PC-3 (cell line): ENCODE data around the gene FUT4. TPM values are rescaled to one million over a fixed set of nuclear protein-coding genes. Genes with fewer than 3 reads are reported as not detected.

Source experiments
- ATAC-seq: fragments of 200-7000 bp; cut with Tn5 transposase; 2 replicates; pipeline ENCODE4 v1.9.1; 2020; ENCODE audit warnings: mild to moderate bottlenecking, moderate library complexity
- BruUV-seq: library from RNA; stranded (reverse); fragments of 400-500 nt; replicated peaks from 2 replicates; lab custom pipeline; 2021; lab: Mats Ljungman, UMichigan
- CTCF ChIA-PET: fragments of 300-600 bp; sonication (Branson Sonifier 250); formaldehyde crosslinking; loops from one replicate; lab custom pipeline; 2022; ENCODE audit warnings: antibody characterized with exemption; lab: Charles Lee
- POLR2A ChIA-PET: fragments of 300-600 bp; sonication (Branson Sonifier 250); formaldehyde crosslinking; loops from one replicate; lab custom pipeline; 2022; ENCODE audit warnings: antibody characterized with exemption; ENCODE audit not compliant: unreplicated experiment; lab: Charles Lee
- DNase-seq: peaks from one replicate; pipeline ENCODE4 v3.0.0-alpha.2; 2015
- H2AFZ ChIP-seq: fragments of 300-600 bp; sonication (generic); 2 replicates; pipeline ENCODE4 v1.6.0; 2016; ENCODE audit warnings: antibody characterized with exemption, low read length
- H3F3A ChIP-seq: fragments of 300-600 bp; sonication (generic); one replicate; pipeline ENCODE4 v1.6.0; 2017; ENCODE audit warnings: antibody characterized with exemption, low read length, control low read depth, mild to moderate bottlenecking; ENCODE audit not compliant: unreplicated experiment
- H3K27ac ChIP-seq: fragments of 300-600 bp; sonication (generic); 2 replicates; pipeline ENCODE4 v1.5.1; 2016; ENCODE audit warnings: mild to moderate bottlenecking, low read length
- H3K27me3 ChIP-seq: fragments of 300-600 bp; sonication (generic); 2 replicates; pipeline ENCODE4 v1.6.1; 2016; ENCODE audit warnings: low read length, mixed read lengths
- H3K36me3 ChIP-seq: fragments of 300-600 bp; sonication (generic); 2 replicates; pipeline ENCODE4 v1.6.1; 2016; ENCODE audit warnings: low read depth, mixed run types, low read length, mixed read lengths
- H3K4me1 ChIP-seq: fragments of 300-600 bp; sonication (generic); 2 replicates; pipeline ENCODE4 v1.5.1; 2016; ENCODE audit warnings: low read length; ENCODE audit not compliant: insufficient read depth
- H3K4me2 ChIP-seq: fragments of 300-600 bp; sonication (generic); 2 replicates; pipeline ENCODE4 v1.6.0; 2016; ENCODE audit warnings: low read length
- H3K4me3 ChIP-seq: fragments of 300-600 bp; sonication (generic); 2 replicates; pipeline ENCODE4 v1.5.1; 2016; ENCODE audit warnings: mild to moderate bottlenecking, low read length, mixed read lengths
- H3K79me2 ChIP-seq: fragments of 300-600 bp; sonication (generic); 2 replicates; pipeline ENCODE4 v1.6.1; 2017; ENCODE audit warnings: low read length, mixed read lengths
- H3K9ac ChIP-seq: fragments of 300-600 bp; sonication (generic); 2 replicates; pipeline ENCODE4 v1.6.0; 2016; ENCODE audit warnings: mild to moderate bottlenecking, low read length
- H3K9me2 ChIP-seq: fragments of 300-600 bp; sonication (generic); replicated peaks from 2 replicates; pipeline ENCODE4 v1.6.1; 2016; ENCODE audit warnings: mixed run types, low read length, mixed read lengths
- H3K9me3 ChIP-seq: fragments of 300-600 bp; sonication (generic); 2 replicates; pipeline ENCODE4 v1.6.1; 2016; ENCODE audit warnings: low read length, mixed read lengths
- H4K20me1 ChIP-seq: fragments of 300-600 bp; sonication (generic); 2 replicates; pipeline ENCODE4 v1.6.1; 2016; ENCODE audit warnings: low read length, mixed read lengths
- CTCF ChIP-seq: fragments of 300-600 bp; sonication (generic); conservative IDR thresholded peaks from 2 replicates; pipeline ENCODE4 v1.5.1; 2017; ENCODE audit warnings: antibody characterized with exemption, low read depth, mild to moderate bottlenecking, low read length
- EZH2 ChIP-seq: fragments of 300-600 bp; sonication (generic); IDR thresholded peaks from one replicate; pipeline ENCODE4 v1.6.1; 2017; ENCODE audit warnings: antibody characterized with exemption, mild to moderate bottlenecking, low read length; ENCODE audit not compliant: unreplicated experiment
- EZH2phosphoT487 ChIP-seq: fragments of 300-600 bp; sonication (generic); IDR thresholded peaks from 2 replicates; pipeline ENCODE4 v1.6.1; 2018; ENCODE audit warnings: mild to moderate bottlenecking, antibody characterized with exemption, low read length, borderline replicate concordance
- intact Hi-C: fragments of 100-400 bp; cut with micrococcal nuclease; formaldehyde crosslinking; loops from 2 replicates; pipeline ENCODE4 v1.9.0; 2023
- total RNA-seq: library from RNA; depleted of rRNA; stranded (reverse); fragments of >200 nt; gene quantifications from 2 replicates; pipeline ENCODE4 v1.2.3, GENCODE V29; 2014

The FUT4 gene
- total RNA-seq, 1 experiment from 2014 or later, result 2.8 TPM

DNA sequence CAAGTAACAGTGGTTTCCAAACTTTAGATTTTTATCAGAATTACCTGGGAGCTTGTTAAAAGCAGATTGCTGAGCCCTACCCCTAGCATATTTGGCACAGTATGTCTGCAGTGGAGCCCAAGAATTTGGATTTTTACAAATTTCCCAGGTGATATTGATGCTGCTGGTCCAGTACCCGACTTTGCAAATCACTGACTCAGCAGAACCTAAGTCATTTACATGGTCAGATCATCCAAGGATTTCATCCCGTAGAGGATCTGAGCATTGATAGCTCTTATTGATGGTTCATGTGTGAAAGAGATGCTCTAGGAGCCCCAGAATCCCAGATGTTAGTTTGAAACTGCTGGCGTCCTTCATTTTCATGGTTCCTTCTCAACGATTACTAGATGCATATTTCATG, 25.4 kb upstream of the FUT4 start:
- no peak for DNase-seq
- no peak overlapping the region for H2AFZ ChIP-seq
- no peaks in the 10 kb centered on the region for H3K9me3 ChIP-seq
- peaks cover 2% of the 10 kb centered on the region for H3K4me1 ChIP-seq
- H4K20me1 ChIP-seq, result no peaks in the 10 kb centered on the region
- no peaks in the 10 kb centered on the region for H3K27me3 ChIP-seq
- ATAC-seq, result no peak
- H3K4me3 ChIP-seq, result no peak overlapping the region
- H3F3A ChIP-seq, result no peaks in the 10 kb centered on the region
- ChIA-PET CTCF (no interaction called here), POLR2A (no interaction called here)
- H3K9me2 ChIP-seq, result no peaks in the 10 kb centered on the region
- no peak overlapping the region for H3K27ac ChIP-seq
- H3K4me2 ChIP-seq, result no peak overlapping the region
- TF ChIP-seq EZH2, result no peak
- TF ChIP-seq CTCF, result no peak
- TF ChIP-seq EZH2phosphoT487, result no peak
- no peaks in the 10 kb centered on the region for H3K79me2 ChIP-seq
- intact Hi-C loops, result no loop called here
- H3K9ac ChIP-seq, result no peak overlapping the region
- no peaks in the 10 kb centered on the region for H3K36me3 ChIP-seq
- no TSS peak for BruUV-seq

- H3K9me2 ChIP-seq, result no peaks in the 10 kb centered on the region
- peak; percentile 86 for TF ChIP-seq CTCF
- TF ChIP-seq EZH2, result no peak
- H3K27ac ChIP-seq, result no peak overlapping the region
- H3K9me3 ChIP-seq, result no peaks in the 10 kb centered on the region
- no peaks in the 10 kb centered on the region for H3K36me3 ChIP-seq
- DNase-seq (peak; percentile 76), ATAC-seq (peak; percentile 64)
- POLR2A ChIA-PET, result no interaction called here
- no peaks in the 10 kb centered on the region for H3K27me3 ChIP-seq
- peak overlapping the region; percentile 51 for H3K4me2 ChIP-seq
- H2AFZ ChIP-seq, result peak overlapping the region; percentile 66
- H3K79me2 ChIP-seq, result no peaks in the 10 kb centered on the region
- intact Hi-C loops, result loop anchor here (1.0 kb wide), 2 partner anchors 44 to 84 kb away; no protein-coding TSS in a partner anchor
- CTCF ChIA-PET, result interaction anchor here (0.6 kb wide), 1 partner anchor 1899 kb away, joined by 4 read pairs; no protein-coding TSS in a partner anchor
- no TSS peak for BruUV-seq
- no peak overlapping the region; the same call in 1 of the 2 replicates for H3K4me3 ChIP-seq
- no peak overlapping the region for H3K9ac ChIP-seq
- no peaks in the 10 kb centered on the region for H3K4me1 ChIP-seq
- no peaks in the 10 kb centered on the region for H4K20me1 ChIP-seq
- no peaks in the 10 kb centered on the region for H3F3A ChIP-seq
These were observed 24.1 kb upstream of the FUT4 start for GRCh38 chr11:94519478-94520084.

- H3K9me2 ChIP-seq, result no peaks in the 10 kb centered on the region
- peak; percentile 84 for ATAC-seq
- TF ChIP-seq EZH2, result no peak
- TF ChIP-seq EZH2phosphoT487, result no peak
- TF ChIP-seq CTCF, result peak; percentile 76
These were observed 22.0 kb upstream of the FUT4 start for GRCh38 chr11:94521684-94522083.

More at GRCh38 chr11:94521684-94522083, 22.0 kb upstream of the FUT4 start:
- Histone ChIP-seq H3K9ac (no peak overlapping the region), H3K36me3 (no peaks in the 10 kb centered on the region), H3K4me2 (no peak overlapping the region), H3K79me2 (no peaks in the 10 kb centered on the region), H3F3A (no peaks in the 10 kb centered on the region), H3K27ac (no peak overlapping the region), H2AFZ (no peak overlapping the region), H3K4me1 (no peaks in the 10 kb centered on the region), H3K4me3 (no peak overlapping the region), H3K9me3 (no peaks in the 10 kb centered on the region), H3K27me3 (no peaks in the 10 kb centered on the region), H4K20me1 (no peaks in the 10 kb centered on the region)
- ChIA-PET POLR2A (interaction anchor here (0.5 to 0.6 kb wide), 3 partner anchors 12 to 738 kb away, joined by 3 to 5 read pairs (median 3); partner anchors contain the start of gene MED17), CTCF (interaction anchor here (0.5 to 1.4 kb wide), 5 partner anchors 11 to 626 kb away, joined by 4 to 6 read pairs (median 4); partner anchors contain the start of gene FUT4)
- intact Hi-C loops, result no loop called here
- DNase-seq, result peak; percentile 56
- no TSS peak for BruUV-seq
